ENCODE results near the gene ACTR3C.
A peak's percentile ranks its signal among the peaks of the same experiment; 100 is the strongest.
"Not testable (repeated sequence)": the region's sequence is repeated elsewhere in the genome, so short reads cannot be mapped to it uniquely, and the experiment has no call there.

Gene ACTR3C

DNA sequence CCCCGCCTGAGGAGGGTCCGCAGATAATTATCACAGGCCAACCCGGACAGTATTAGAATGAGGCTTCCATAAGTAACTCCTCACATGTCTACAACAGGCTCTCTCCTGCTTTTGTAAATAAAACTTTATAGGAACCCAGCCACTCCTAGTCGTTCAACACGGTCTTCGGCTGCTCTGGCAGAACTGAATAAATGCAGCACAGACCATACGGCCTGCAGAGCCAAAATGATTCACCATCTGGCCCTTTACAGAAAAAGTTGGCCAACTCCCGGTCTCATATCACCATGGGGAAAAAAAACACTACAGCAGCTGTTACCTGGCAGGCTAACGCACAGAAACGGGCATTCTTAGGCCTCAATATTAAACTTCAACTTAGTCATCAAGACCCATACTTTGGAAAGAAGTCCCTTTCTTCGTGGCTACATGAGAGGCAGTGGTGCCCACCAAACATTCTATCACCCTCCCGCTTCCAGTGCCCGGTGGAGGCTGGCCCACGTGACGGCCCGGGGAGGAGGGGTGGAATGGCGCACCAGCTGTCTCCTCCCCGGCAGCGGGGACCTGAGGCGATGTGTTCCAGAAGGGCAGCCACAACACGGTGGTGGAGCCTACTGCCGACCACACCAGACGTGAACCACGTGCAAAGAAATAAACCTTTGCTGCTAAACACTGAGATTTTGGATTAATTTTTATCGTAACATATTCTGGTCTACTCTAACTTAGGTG lies 41.5 kb downstream of the ACTR3C start:
- not testable (repeated sequence) for DNase-seq (ENCODE audit: low read depth)

DNA sequence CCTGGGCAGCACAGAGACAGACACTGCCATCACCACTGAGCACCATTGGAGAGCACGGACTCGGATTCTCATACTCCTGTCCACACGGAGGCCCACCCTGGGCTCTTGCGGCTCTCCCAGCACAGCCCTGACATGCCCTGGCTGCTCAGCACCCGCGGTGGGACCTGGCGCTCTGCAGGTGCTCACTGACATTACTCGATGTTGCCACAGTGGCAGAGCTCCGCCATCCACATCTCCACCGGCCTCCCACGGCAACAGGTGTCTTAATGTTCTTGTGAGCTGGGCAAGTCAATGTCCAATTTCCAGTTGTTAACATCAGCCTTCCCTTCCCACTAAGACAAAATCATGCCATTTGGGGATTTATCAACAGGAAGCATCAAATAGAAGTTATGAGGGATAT lies 45.0 kb downstream of the ACTR3C start:
- DNase-seq (ENCODE audit: low read depth) = not testable (repeated sequence)

GRCh38 chr7:150276132-150276695 lies 47.1 kb downstream of the ACTR3C start:
- peak; percentile 49 for DNase-seq (ENCODE audit: low read depth)

DNA sequence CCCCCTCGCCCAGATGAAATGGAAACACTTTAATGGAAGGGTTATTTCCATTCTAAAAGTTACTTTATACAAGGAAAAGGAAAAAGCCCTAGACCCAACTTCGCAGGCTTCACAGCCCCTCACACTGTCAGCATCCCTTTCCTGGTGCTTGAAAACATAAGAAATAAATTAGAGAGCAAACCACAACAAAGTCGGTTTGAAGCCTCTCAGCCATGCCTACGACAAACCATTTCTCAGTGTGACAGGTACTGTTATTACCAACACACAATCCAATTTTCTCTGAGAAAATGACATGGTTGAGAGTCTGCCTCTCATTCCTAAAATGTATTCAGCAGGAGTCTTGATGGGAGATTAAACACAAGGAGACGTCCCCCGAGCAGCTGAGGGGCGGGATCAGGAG lies 51.4 kb downstream of the ACTR3C start:
- DNase-seq (ENCODE audit: low read depth) = not testable (repeated sequence)

- not testable (repeated sequence) for DNase-seq (ENCODE audit: low read depth)
These were observed 53.1 kb downstream of the ACTR3C start for GRCh38 chr7:150270101-150270824.

GRCh38 chr7:150268798-150269197 lies 54.5 kb downstream of the ACTR3C start:
- DNase-seq (ENCODE audit: low read depth) = not testable (repeated sequence)

DNA sequence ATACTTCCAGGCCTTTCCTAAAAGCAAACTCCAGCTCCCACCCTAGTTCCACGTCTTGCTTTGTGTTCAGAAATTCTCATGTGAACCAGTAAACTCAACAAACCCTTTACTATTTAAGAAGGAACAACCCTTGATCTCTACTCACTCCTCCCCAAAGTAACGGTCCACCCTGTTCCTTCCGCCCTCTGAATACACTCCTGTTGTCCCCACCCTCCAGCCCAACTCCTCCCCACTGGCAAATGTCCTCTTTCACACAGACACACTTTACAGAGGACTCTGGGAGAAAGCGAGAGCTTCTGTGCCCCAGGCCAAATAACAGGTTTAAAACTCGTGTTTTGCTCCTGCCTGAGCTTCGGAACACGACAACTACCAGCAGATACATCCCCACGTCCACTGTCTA lies 55.1 kb downstream of the ACTR3C start:
- not testable (repeated sequence) for DNase-seq (ENCODE audit: low read depth)

- DNase-seq (ENCODE audit: low read depth) = not testable (repeated sequence)
These were observed 56.2 kb downstream of the ACTR3C start for GRCh38 chr7:150266953-150267665.

- not testable (repeated sequence) for DNase-seq (ENCODE audit: low read depth)
These were observed 60.7 kb downstream of the ACTR3C start for GRCh38 chr7:150262656-150263055.

DNA sequence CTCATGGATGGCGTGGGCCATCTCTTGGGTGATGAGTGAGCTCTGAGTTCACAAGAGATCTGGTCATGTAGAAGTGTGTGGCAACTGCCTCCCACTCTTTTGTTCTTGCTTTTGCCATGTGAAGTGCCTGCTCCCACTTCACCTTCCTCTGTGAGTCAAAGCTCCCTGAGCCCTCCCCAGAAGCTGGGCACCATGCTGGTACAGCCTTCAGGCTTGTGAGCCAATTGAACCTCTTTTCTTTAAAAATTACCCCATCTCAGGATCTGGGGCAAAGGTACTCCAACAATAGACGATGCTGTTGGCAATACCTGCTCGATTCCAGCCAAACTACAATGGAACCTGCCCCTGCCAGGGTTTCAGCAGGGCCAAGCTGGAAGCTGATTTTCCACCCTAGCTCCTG lies 75.6 kb downstream of the ACTR3C start:
- DNase-seq (ENCODE audit: low read depth) = not testable (repeated sequence)

DNA sequence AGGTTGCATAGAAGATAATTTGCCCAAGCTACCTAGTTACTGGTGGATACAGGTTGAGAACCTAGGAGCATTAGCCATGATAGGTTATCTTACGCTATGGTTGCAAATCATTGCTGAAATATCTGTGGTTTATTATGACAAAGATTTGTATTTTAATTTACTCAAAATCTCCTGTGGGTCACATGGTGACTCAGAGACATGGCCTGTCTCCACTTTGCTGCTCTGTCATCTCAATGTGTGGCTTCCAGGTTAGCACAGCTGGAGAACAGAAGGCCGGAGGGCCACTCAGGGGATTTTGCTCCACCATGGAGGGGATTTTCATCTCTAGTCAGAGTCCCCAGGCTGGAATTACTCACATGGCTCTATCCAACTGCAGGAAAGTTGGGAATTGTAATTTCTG lies 78.1 kb downstream of the ACTR3C start:
- not testable (repeated sequence) for DNase-seq (ENCODE audit: low read depth)

DNA sequence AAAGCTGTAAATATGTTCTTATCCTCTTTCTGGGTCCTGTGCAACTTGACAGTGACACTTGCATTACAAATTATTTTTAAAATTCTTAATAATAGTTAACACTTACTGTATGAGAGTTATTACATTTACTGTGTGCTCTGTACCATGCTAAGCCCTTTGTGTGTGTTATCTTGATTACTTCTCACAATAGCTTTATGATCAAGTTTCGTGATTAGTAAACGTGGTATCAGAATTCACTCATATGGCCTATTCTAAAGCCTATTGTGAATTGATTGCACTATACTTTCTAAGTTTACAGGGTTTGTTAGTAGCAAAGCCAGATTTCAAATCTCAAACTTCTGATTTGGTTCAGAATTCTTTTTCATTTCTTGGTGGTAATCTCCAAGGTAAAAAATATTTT lies 80.4 kb downstream of the ACTR3C start:
- not testable (repeated sequence) for DNase-seq (ENCODE audit: low read depth)

GRCh38 chr7:150225444-150225843 lies 97.9 kb downstream of the ACTR3C start:
- DNase-seq (ENCODE audit: low read depth) = not testable (repeated sequence)

DNA sequence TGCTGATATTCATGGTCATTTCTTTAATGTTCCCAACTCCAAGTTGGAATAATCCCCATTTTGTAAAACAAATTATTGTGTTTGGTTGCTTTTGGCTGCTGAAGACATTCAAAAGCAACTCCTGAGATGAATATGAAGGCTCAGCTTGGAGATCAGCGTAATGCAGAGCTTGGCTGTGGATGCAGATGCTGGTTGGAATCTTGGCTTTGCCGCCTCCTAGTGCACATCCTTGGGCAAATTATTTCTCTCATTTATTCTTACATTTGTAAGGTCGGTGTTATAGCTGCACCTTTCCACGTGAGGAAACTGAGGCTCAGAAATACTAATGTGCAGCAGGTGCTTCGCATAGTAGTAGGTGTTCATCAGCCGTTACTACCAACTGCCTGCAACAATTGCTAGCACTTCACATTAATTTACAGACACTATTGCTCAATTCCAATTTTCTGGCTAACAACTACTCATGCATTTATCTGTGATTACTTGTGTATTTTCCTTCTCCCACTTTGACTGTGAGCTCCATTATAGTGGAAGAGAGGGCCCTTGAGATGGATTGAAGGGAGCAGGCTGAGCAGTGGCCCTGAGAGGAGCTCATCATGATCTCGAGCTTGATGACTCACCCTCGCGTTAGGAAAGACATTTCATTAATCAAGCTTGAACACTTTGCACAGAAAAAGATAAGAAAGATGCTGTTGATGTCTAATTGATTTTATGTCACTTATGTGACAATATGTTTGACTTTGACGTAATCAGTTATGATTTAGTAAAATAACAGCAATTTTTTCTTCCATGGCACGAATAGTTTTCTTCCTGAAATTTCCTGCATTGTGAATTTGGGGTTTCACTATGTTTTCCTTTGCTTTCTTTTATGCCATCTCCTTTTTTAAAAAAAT lies 101.0 kb downstream of the ACTR3C start:
- DNase-seq (ENCODE audit: low read depth) = not testable (repeated sequence)

DNA sequence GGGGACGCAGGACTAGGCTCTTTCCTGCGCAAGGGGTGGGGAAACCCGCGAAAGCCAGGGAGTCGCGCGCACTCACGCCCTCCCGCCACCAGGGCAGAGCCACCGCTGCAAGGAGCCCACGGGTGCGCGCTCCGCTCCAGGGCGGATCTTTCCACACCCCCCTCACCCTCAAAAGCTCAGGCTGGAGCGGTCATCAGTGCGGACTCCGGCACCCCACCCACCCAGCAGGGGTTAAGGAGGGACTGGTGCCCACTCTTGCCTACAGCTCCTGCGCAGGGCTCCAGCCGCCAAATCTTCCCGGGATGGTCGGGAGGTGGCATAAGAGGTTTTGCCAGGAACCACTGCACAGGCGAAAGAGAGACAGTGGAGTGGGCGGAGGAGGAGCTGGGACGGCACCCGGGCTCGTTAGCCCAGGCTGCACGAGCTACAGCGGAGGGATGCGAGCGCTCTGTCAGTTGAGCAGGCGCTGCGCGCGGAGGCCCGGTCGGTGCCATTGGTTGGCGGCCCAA lies 102.6 kb downstream of the ACTR3C start:
- not testable (repeated sequence) for DNase-seq (ENCODE audit: low read depth)

GRCh38 chr7:150219941-150220658 lies 103.2 kb downstream of the ACTR3C start:
- not testable (repeated sequence) for DNase-seq (ENCODE audit: low read depth)

GRCh38 chr7:150206848-150207247 lies 116.5 kb downstream of the ACTR3C start:
- not testable (repeated sequence) for DNase-seq (ENCODE audit: low read depth)

DNA sequence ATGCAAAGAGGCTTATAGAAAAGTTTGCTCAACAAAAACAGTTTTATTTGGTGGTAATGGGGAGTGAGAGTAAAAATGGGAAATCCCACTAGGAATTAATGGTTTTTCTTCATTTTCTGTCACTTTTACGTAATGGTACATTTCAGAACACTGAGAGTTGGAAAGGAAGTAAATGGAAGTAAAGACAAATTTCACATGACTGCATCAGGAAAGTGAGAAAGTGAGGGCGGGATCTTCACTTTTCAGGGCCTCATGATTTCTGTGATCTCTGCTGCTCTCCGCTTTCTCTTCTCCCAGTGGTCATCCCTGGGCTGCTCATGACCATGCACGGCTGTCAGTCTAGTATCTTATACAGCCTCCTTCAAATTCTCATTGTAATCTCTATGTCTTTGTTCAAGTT lies 117.5 kb downstream of the ACTR3C start:
- not testable (repeated sequence) for DNase-seq (ENCODE audit: low read depth)

- not testable (repeated sequence) for DNase-seq (ENCODE audit: low read depth)
These were observed 118.8 kb downstream of the ACTR3C start for GRCh38 chr7:150204577-150204976.

DNA sequence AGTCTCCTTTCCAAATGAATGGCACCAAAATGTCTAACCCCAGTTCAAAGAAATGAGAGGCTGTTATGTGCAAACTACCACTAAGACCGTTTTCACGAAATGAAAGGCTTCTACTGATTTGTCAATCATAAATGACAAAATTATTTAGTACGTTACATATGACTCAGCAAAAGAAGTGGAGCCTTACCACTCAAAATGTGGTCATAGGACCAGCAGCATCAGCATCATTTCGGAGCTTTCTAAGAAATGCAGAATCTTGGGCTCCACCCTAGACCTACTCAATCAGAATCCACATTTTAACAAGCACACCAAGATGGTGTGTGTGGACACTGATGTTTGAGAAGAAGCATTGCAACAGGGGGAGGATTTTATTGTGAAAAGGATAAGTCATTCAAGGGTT lies 120.5 kb downstream of the ACTR3C start:
- not testable (repeated sequence) for DNase-seq (ENCODE audit: low read depth)
